HG02759 (cell line): ENCODE results near the gene FCER1G.
A peak's percentile ranks its signal among the peaks of the same experiment; 100 is the strongest.
"Not testable (repeated sequence)": the region's sequence is repeated elsewhere in the genome, so short reads cannot be mapped to it uniquely, and the experiment has no call there.

Source experiments
- ATAC-seq: cut with Tn5 transposase; IDR thresholded peaks from one replicate; pipeline ENCODE4 v1.9.1; 2021; ENCODE audit warnings: mild to moderate bottlenecking, moderate library complexity; ENCODE audit not compliant: unreplicated experiment

FCER1G gene

DNA sequence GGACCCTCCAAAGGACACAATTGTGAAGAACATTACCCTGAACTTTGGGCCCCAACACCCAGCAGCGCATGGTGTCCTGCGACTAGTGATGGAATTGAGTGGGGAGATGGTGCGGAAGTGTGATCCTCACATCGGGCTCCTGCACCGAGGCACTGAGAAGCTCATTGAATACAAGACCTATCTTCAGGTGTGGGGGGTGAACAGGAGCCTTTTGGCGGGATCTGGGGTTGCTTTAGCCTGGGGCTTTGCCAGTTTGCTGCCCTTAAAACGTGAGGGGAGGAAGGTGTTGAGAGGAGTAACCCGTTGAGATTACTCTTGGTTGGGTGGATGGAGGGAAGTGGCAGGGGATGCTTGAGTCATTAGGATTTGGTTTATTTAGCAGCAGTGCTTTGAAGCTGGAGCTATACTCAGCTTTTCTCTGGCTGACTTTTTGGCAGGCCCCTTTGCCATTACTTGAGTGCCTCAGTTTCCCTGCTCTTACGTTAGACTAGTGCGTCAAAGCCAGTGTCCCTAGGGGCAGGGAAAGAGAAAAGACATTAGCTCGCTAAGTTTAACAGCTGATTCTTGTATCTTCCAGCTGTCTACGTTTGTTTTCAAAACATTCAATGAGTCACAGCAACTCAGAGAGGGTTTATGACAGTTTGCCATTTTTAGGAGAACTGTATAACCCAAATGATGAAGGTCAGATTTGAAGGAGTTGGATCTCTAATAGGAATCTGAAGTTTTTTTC, 8.5 kb upstream of the FCER1G start:
- ATAC-seq = no peak

DNA sequence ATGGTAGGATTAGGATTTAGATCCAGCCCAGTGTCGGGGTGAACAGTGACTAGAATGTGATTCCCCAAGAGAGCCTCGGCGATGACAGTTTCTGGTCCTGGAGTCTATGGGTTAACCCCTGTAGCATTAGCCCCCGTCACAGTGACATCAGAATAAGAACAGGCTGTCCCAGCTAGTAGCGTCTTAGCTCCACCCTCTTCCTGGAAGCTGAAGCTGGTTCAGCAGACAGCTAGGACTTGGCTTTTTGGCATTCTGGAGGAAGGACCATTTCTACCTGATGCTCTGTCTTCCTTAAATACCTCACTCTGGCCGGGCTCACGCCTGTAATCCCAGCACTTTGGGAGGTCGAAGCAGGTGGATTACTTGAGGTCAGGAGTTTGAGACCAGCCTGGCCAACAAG, 7.9 kb upstream of the FCER1G start:
- ATAC-seq = no peak

DNA sequence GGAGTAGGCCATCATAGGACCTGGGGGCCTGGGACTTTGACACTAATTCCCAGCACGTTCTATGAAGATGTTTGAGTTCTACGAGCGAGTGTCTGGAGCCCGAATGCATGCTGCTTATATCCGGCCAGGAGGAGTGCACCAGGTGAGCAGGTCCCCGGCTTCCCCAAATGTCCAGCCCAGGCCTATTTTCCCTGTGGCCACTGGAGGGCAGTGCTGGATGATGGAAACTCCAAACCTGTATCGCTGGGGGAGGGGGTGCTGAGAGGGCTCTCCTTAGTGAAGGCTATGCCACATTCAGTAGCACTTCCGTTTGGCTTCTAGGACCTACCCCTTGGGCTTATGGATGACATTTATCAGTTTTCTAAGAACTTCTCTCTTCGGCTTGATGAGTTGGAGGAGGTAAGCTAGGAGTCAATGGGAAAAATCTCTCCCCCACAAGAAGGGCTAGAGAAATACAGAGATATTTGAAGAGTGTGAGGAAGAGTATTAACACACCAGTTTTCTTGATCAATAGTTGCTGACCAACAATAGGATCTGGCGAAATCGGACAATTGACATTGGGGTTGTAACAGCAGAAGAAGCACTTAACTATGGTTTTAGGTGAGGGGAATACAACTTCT, 5.2 kb upstream of the FCER1G start:
- peak; percentile 53 for ATAC-seq

DNA sequence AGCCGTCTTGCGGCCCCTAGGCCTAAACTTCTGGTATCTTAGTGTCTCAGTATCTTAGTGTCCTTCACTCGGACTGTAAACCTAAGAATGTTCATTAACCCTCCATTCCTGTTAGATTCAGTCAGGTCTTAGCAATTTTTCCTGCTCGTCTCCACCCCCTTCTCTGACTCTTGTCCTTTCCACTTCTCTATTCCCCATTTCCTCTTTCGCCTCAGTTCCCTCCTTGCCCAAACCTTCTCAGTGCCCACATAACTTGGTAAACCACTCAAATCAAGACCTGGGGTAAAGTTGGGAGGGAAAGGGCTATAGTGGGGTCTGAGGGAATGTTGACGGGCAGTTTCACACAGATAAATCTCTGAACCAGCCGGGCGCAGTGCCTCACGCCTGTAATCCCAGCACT, 726 bp upstream of the FCER1G start:
- ATAC-seq = no peak

DNA sequence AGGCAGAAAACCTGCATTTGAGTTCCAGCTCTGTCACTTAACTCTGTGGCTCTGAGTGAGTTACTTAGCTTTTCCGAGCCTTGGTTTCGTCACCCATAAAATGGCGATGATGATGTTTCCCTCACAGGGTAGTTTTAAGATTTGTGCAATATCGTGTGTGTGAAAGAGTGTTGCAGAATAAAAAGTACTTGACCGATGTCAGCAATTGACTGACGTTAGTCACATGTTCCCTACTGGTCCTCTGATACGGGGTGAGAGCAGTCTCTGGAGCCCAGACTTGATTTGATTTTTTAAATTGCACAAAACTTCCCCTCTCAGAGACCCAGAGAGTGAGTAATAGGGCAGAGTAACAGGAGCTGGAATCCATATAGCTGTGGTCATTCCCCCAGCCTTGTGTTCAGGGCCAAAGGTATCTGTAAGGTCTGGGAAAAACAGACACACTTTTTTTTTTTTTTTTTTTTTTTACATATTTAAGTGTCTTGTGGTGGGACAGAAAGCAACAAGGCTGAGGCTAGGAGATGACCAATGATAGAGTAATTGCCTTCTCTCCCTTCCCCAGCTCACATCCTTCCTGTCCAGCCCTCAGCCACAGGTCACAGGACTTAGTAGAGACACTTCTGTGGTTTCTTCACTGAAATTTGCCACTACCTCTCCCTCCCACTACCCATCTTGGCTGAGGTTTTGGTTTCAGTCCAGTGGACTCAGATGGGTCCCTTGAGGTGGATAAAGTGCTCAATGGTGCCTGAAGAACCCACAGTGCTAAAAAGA, 2.0 kb downstream of the FCER1G start:
- peak; percentile 92 for ATAC-seq

DNA sequence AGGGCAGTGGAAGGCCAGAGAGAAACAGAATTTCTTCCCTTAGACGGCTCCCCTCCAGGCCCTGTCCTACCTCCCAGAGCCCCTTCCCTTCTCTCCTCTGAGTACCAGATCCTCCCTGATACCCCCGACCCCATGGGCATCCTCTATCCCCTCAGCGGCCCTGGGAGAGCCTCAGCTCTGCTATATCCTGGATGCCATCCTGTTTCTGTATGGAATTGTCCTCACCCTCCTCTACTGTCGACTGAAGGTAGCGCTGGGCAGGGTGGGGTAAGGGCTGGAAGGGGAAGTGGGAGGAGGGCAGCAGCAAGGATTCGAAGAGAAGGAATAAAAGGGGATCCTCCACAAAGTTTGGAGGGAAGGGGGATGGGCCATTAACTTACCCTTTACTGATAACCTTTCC, 2.7 kb downstream of the FCER1G start:
- ATAC-seq = no peak

DNA sequence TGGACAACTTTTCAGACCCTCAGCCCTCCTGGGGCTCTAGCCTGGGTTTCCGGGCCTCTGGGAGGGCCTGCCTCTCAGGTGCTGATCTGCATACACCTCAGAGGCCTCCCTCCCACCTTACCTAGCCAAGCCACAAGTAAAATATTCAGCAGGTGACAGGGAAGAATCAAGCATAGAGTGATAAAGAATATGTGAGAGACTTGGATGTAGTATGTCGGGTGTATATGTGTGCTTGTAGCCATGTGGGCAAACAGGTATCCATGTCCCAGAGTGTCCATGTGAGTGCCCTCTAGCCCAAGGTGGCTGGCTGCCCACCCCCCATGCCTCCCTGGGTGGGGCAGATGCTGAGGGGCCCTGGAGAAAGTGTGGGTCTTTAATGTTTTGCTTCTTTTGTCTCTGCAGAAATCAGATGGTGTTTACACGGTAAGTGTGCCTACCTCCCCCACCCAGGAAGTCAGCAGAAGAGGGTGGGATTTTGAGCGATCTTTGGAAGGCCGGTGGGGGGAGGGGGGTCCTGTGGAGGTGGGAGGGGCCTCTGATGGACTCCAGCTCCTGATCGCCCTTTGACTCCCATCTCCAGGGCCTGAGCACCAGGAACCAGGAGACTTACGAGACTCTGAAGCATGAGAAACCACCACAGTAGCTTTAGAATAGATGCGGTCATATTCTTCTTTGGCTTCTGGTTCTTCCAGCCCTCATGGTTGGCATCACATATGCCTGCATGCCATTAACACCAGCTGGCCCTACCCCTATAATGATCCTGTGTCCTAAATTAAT, 3.4 kb downstream of the FCER1G start:
- no peak for ATAC-seq

DNA sequence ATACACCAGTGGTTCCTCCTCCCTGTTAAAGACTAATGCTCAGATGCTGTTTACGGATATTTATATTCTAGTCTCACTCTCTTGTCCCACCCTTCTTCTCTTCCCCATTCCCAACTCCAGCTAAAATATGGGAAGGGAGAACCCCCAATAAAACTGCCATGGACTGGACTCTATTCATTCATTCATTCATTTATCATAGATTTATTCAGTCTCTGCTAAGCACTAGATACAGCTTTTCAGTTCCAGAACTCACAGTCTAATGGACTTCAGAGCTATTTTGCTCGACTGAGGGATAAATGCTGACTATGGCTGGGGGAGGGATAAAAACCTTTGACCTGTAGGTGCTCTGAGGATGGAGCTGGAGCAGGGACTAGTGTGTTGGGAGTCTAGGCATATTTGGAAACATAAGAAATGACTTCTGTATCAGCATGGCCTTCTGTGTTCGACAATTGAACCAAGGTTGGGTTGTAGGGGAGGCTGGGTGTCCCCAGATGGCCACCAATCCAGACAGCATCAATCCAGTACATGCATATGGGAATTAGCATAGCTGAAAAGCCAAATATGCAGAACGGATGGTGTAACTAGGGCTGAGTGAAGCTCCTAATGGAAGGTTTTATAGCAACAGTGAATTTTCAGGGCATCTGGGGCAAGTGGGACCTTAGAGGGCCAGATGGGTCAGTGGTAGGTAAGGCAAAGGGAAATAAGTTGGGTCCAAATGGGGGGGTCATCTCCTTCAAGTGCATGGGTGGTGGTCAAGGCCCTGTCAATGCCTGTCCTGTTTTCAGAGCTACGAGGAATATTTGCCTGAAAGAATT, 4.2 kb downstream of the FCER1G start:
- no peak for ATAC-seq

DNA sequence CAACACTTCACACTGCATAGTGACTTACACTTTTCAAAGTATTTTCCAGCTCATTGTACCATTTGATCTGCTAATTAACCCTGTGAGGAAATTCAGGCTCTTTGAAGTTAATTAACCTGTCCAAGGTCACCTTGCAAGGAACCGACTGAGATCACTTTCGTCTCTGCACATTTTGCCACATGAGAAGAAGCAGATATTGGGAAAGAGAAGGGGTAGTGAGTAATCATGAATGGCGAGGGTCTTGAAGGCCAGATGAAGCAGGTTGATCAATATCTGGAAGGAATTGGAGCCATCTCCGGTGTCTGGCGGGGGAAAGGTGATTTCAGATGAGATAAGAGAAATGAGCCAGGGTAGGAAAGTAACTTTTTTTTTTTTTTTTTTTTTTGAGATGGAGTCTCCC, 4.9 kb downstream of the FCER1G start:
- no peak for ATAC-seq

DNA sequence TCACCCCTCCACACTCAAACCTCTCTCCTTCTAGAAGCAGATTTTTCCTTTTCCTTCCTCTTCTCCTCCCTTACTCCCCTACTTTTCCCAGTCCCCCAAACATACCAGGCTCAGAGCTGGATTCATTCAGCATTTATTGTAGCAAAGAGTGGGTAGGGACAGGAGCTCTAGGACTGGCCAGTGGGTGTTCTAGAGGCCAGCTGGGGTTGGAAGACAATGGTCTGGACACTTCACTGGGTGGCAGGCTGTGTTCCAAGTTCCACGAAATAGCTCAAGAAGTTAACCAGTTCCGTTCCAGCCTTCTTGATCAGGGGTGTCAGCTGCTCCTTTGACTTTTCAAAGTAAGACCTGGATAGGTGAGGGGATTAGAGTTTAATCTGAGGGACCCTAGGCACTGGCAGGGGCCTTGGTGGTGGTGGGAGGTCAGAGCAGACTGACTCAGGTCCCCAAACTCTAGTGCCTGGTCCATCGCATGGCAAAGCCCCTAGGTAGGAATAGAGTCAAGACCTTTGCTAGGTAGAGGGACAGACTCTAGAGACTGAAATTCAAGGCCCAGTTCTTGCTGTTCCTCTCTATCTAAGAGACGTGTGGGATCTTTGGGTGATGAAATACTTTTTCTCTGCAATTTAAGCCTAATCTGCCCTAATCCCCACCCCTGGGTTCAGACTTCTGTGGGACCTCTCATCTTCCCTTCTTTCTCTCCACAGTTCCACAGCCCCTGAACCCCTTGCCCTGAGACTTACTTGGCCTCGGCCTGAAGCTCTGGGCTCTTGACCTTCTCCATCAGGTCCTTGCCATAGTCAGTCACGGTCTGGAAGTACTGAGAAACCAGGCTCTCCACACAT, 7.3 kb downstream of the FCER1G start:
- ATAC-seq = no peak

DNA sequence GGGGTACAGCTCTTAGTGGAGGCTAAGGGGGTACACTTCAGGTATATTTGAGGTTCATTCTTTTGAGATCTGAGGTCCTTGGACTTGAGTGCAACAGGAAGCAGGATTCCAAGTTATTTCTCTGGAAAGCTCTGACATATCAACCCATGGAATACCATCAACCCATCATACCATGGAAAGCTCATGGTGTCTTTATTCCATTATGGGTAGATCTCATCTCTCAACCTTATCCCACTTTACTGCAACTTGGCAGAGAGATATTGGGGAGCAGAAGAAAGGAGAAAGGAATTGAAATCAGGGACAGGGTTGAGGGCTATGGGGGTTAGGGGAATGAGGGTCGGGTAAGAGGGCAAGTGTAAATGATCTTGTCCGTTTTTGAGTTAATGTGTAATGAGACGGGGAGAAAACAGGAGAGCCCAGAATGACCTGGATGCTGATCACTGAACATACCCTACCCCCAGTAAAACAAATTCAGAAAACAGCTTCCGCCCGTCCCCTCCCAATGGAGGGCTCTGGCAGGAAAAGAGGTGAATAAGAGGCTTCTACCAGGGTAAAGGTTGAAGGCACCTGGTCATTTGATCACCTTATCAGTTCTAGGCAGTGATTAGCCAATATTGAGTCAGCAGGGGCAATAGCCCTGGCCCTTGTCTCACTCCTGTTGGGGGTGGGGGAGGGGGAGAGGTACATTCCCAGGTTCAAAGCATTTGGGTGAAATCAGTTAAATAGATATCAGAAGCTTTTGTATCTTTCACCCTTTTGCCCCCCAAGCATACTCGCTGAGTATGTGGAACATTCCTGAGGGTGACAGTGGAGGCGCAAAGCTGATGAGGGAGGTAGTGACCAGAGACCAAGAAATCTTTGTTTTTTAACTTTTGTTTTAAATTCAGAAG, 9.0 kb downstream of the FCER1G start:
- ATAC-seq = no peak

DNA sequence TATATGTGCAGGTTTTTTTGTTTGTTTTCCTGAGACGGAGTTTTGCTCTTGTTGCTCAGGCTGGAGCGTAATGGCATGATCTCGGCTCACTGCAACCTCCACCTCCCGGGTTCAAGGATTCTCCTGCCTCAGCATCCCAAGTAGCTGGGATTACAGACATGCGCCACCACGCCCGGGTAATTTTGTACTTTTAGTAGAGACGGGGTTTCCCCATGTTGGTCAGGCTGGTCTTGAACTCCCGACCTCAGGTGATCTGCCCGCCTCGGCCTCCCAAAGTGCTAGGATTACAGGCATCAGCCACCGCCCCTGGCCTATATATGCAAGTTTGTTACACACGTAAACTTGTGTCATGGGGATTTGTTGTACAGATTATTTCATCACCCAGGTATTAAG, 9.6 kb downstream of the FCER1G start:
- ATAC-seq = not testable (repeated sequence)

DNA sequence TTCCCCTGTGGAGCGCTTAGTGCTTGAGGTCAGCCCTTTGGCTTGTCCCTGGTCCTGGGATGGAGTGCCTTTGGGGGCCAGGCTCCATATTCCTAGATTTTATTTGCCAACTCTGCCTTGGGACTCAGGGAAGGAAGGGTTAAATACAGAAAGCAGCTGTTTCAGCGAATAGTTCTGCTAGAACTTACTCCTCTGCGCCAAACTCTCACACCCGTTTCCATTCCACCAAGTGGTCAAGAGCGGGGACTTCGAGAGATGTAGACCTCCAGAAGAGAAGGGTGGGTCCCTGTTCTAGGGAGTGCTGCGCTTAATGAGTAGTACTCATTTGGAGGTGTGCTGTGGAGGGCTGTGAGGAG, 10.1 kb downstream of the FCER1G start:
- no peak for ATAC-seq

DNA sequence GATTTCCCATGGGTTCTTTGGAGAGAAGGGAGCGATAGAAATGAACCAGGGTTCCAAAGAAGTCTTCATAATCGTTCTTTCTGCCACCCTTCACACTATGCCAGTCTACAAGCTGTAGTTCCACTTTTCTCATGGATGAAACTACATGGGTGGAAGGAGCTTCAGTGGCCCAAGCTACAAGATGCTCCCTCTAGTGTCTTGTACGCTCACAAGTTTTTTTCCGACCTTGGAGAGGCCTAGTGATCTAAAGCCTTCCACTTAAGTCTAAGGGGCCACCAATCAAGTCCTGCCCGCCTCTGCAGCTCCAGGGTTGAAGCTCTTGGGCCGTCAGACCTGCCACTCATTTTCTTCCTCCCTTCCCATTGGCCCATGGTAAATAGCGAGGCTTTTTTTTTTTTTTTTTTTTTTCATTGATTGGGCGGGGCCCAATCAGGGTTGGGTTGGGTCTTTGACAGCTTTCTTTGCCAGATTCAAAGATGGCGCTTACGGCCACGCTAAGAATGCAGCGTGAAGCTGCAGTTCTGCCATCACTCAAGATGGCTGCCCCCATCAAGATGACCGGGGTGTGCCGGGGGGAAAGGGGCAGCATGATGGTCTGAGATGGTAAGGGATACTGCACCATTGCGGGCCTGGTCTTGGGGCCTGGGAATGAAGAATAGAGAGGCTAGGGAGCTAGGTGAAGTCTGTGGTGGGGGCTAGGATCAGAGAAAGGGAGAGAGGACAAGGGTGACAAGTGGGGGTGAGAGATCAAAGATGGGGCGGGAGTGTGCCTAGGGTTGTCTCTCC, 10.6 kb downstream of the FCER1G start, which contains the start of gene TOMM40L:
Gene TOMM40L (plus strand): TSS at position 527 of the 786 bp plus-strand sequence. CDS start 430 bp downstream, outside the sequence.
- peak; percentile 93 for ATAC-seq

DNA sequence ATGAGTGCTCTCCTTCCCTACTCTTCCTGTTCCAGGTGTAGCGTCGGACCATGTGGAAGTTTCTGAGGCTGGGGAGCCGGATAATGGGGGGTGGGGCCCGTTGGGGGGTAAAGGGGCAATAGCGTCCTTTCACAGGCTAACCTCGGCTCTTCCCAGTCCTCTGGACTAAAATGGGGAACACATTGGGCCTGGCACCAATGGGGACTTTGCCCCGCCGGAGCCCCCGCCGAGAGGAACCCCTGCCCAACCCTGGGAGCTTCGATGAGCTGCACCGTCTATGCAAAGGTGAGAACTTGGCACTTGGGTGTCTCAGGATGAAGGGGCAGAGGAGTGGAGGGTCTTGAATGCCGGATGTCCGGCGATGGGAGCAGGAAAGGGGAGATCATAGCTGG, 11.2 kb downstream of the FCER1G start:
- no peak for ATAC-seq

DNA sequence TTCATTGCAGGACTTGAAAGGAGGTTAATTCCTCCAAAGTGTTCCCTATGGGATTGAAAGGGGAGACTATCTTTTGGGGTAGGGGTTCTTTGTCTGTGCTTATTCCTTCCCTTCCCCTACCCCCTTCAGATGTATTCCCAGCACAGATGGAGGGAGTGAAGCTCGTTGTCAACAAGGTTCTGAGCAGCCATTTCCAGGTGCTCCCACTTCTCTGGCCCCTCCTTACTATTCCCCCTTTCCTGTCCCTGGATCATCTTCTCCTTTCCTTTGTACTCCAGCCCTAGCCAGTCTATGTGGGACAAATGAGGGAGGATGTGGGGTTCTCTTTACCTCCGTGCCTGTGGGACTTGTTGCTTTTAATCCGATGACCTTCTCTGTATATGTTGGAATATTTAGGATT, 11.7 kb downstream of the FCER1G start:
- no peak for ATAC-seq

DNA sequence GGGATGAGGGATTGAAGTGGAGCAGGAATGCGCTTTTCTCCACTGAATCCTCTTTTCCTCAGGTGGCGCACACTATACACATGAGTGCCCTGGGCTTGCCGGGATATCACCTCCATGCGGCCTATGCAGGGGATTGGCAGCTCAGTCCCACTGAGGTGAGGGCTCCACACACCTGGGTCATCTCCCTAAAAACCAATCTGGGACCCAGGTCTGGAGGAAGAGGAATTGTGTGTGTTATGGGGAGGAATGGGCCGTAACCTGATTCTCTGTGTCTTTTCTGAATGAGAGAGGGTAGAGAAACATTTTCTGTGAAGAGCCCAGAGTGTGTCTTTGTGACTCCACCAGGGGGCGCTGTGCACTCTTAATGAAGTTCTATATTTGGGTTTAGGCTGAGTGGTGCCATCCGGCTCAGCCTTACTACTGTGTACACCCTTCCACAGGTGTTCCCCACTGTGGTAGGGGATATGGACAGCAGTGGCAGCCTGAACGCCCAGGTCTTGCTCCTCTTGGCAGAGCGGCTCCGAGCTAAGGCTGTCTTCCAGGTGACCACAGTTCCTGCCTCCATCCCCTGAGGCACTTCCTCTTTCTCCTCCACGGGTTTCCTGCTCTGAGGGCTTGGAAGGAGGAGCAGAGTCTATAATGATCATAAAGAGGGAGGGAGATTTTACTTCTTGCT, 12.2 kb downstream of the FCER1G start:
- peak; percentile 41 for ATAC-seq
